PC-3 (cell line): Measurements from ENCODE around the gene OPTN.

Source experiments
- EZH2 ChIP-seq: fragments of 300-600 bp; sonication (generic); IDR thresholded peaks from one replicate; pipeline ENCODE4 v1.6.1; 2017; ENCODE audit warnings: antibody characterized with exemption, mild to moderate bottlenecking, low read length; ENCODE audit not compliant: unreplicated experiment
- TF ChIP-seq, protein P1 (sequence below): fragments of 300-600 bp; sonication (generic); conservative IDR thresholded peaks from 2 replicates; pipeline ENCODE4 v1.5.1; 2017; ENCODE audit warnings: antibody characterized with exemption, low read depth, mild to moderate bottlenecking, low read length

DNA sequence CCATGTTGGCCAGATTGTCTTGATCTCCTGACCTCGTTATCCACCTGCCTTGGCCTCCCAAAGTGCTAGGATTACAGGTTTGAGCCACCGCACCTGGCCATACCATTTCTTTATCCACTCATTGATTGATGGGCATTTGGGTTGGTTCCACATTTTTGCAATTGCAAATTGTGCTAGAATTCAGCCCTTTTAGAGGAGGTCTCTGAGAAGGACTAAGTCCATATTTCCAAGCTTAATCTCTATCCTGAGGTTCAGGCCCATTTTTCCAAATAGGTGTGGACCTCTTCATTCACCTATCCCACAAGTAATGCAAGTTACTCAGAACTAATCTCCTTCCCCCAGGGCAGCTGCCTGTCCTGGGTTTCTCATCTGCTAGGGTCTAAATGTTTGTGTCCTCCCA, 9.7 kb upstream of the OPTN start:
- no peak for TF ChIP-seq EZH2
- TF ChIP-seq, protein P1, sequence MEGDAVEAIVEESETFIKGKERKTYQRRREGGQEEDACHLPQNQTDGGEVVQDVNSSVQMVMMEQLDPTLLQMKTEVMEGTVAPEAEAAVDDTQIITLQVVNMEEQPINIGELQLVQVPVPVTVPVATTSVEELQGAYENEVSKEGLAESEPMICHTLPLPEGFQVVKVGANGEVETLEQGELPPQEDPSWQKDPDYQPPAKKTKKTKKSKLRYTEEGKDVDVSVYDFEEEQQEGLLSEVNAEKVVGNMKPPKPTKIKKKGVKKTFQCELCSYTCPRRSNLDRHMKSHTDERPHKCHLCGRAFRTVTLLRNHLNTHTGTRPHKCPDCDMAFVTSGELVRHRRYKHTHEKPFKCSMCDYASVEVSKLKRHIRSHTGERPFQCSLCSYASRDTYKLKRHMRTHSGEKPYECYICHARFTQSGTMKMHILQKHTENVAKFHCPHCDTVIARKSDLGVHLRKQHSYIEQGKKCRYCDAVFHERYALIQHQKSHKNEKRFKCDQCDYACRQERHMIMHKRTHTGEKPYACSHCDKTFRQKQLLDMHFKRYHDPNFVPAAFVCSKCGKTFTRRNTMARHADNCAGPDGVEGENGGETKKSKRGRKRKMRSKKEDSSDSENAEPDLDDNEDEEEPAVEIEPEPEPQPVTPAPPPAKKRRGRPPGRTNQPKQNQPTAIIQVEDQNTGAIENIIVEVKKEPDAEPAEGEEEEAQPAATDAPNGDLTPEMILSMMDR, result no peak
